Liver (tissue), 9 donors: ENCODE data around the gene TBCD. TPM values are rescaled to one million over a fixed set of nuclear protein-coding genes. Genes with fewer than 3 reads are reported as not detected.

Experiments used
- DNase-seq: peaks from one replicate; pipeline ENCODE4 v3.0.0-alpha.2; 2017; ENCODE audit warnings: low spot score
- H3K27ac ChIP-seq, 2 donors: one replicate each; pipeline ENCODE4 v1.7.0; 2013; ENCODE audit warnings: inconsistent platforms in 2 of 2, low read length in 2 of 2, control low read depth in 1 of 2, low read depth in 1 of 2, mild to moderate bottlenecking in 1 of 2
- H3K27me3 ChIP-seq, 4 donors: one replicate each; pipeline versions ENCODE4 v1.6.1 to v1.7.0; 2013; ENCODE audit warnings: low read length in 3 of 4, inconsistent platforms in 1 of 4, mild to moderate bottlenecking in 1 of 4, moderate library complexity in 1 of 4; ENCODE audit not compliant: control insufficient read depth in 4 of 4, insufficient read depth in 4 of 4
- H3K36me3 ChIP-seq, 4 donors: one replicate each; pipeline versions ENCODE4 v1.6.1 to v1.7.0; 2013; ENCODE audit warnings: low read length in 3 of 4, mild to moderate bottlenecking in 3 of 4, low read depth in 1 of 4, moderate library complexity in 1 of 4; ENCODE audit not compliant: control insufficient read depth in 4 of 4, insufficient read depth in 3 of 4
- H3K4me1 ChIP-seq, 4 donors: one replicate each; pipeline versions ENCODE4 v1.6.1 to v1.7.0; 2013; ENCODE audit warnings: low read length in 3 of 4, mild to moderate bottlenecking in 3 of 4, moderate library complexity in 1 of 4; ENCODE audit not compliant: control insufficient read depth in 4 of 4, insufficient read depth in 4 of 4
- H3K4me3 ChIP-seq, 3 donors: one replicate each; pipeline versions ENCODE4 v1.6.1 to v1.7.0; 2013; ENCODE audit warnings: low read length in 3 of 3, control low read depth in 1 of 3, low read depth in 1 of 3, mild to moderate bottlenecking in 1 of 3
- H3K9ac ChIP-seq, 2 donors: one replicate each; pipeline ENCODE4 v1.7.0; 2013; ENCODE audit warnings: low read length in 2 of 2, mild to moderate bottlenecking in 2 of 2, moderate library complexity in 2 of 2, control low read depth in 1 of 2, low read depth in 1 of 2
- H3K9me3 ChIP-seq, 4 donors: one replicate each; pipeline versions ENCODE4 v1.6.1 to v1.7.0; 2013; ENCODE audit warnings: low read length in 3 of 4; ENCODE audit not compliant: control insufficient read depth in 4 of 4
- FOXA1 ChIP-seq: IDR thresholded peaks from 2 replicates; pipeline ENCODE4 v1.6.1; 2016; ENCODE audit warnings: antibody characterized with exemption
- GABPA ChIP-seq, 2 donors: IDR thresholded peaks in 1 of 2; conservative IDR thresholded peaks in 1 of 2; 2 replicates each; pipeline ENCODE4 v1.6.1; 2016; ENCODE audit warnings: antibody characterized with exemption in 2 of 2, mild to moderate bottlenecking in 1 of 2, moderate library complexity in 1 of 2
- HNF4A ChIP-seq, 2 donors: conservative IDR thresholded peaks; 2 replicates each; pipeline ENCODE4 v1.6.1; 2016; ENCODE audit warnings: antibody characterized with exemption in 2 of 2, mild to moderate bottlenecking in 2 of 2
- JUND ChIP-seq, 2 donors: IDR thresholded peaks; 2 replicates each; pipeline ENCODE4 v1.6.1; 2016; ENCODE audit warnings: antibody characterized with exemption in 2 of 2
- NR2F2 ChIP-seq: IDR thresholded peaks from 2 replicates; pipeline ENCODE4 v1.6.1; 2016; ENCODE audit warnings: antibody characterized with exemption
- RAD21 ChIP-seq, 2 donors: IDR thresholded peaks; 2 replicates each; pipeline ENCODE4 v1.6.1; 2016; ENCODE audit warnings: antibody characterized with exemption in 2 of 2, mild to moderate bottlenecking in 2 of 2
- RXRA ChIP-seq, 2 donors: IDR thresholded peaks; 2 replicates each; pipeline ENCODE4 v1.6.1; 2017 to 2018; ENCODE audit warnings: antibody characterized with exemption in 2 of 2, mild to moderate bottlenecking in 1 of 2
- SP1 ChIP-seq: IDR thresholded peaks from 2 replicates; pipeline ENCODE4 v1.6.1; 2018; ENCODE audit warnings: antibody characterized with exemption, mild to moderate bottlenecking
- TAF1 ChIP-seq: conservative IDR thresholded peaks from 2 replicates; pipeline ENCODE4 v1.6.1; 2016; ENCODE audit warnings: antibody characterized with exemption, mild to moderate bottlenecking
- YY1 ChIP-seq: IDR thresholded peaks from 2 replicates; pipeline ENCODE4 v1.6.1; 2016; ENCODE audit warnings: antibody characterized with exemption, mild to moderate bottlenecking
- WGBS: extraction: QIAGEN DNeasy Blood & Tissue Kit; methylation state at CpG from one replicate; pipeline ENCODE4 v1.1.7; 2013; 5-methylcytosine and 5-hydroxymethylcytosine counted together
- polyA plus RNA-seq, 2 donors: library from polyadenylated mRNA; stranded (reverse) in 1 of 2; unstranded in 1 of 2; fragments of 200-250 nt in 1 of 2; fragments of >200 nt in 1 of 2; fragmentation: Nextera tagmentation in 1 of 2; extraction: Ambion mirVana in 1 of 2; gene quantifications; one replicate each; pipeline versions ENCODE4 v1.2.1 to v1.2.3, GENCODE V29; 2013 to 2015
- total RNA-seq, 2 donors: library from RNA; depleted of rRNA; stranded (reverse); fragments of >200 nt; gene quantifications; one replicate each; pipeline ENCODE4 v1.2.3, GENCODE V29; 2014
- TF ChIP-seq, protein P1 (sequence below): IDR thresholded peaks from 2 replicates; pipeline ENCODE4 v1.6.1; 2016; ENCODE audit warnings: antibody characterized with exemption
- TF ChIP-seq, protein P2 (sequence below): fragments of 150-350 bp; IDR thresholded peaks from 2 replicates; pipeline ENCODE4 v1.5.1; 2017; ENCODE audit warnings: improper control_type of control experiment, low read depth, low read length; ENCODE audit not compliant: missing input control
- TF ChIP-seq, protein P3 (sequence below): IDR thresholded peaks from 2 replicates; pipeline ENCODE4 v1.6.1; 2016; ENCODE audit warnings: antibody characterized with exemption
- TF ChIP-seq, protein P4 (sequence below): IDR thresholded peaks from 2 replicates; pipeline ENCODE4 v1.6.1; 2016; ENCODE audit warnings: antibody characterized with exemption, mild to moderate bottlenecking
- donor health status: healthy.
- donor health status: healthy.
- donor health status: healthy.
- donor health status: healthy.
- donor health status: healthy.

TBCD gene
- total and polyA plus RNA-seq, 4 donors, result 29.8 to 42.2 (median 33.0) TPM

DNA sequence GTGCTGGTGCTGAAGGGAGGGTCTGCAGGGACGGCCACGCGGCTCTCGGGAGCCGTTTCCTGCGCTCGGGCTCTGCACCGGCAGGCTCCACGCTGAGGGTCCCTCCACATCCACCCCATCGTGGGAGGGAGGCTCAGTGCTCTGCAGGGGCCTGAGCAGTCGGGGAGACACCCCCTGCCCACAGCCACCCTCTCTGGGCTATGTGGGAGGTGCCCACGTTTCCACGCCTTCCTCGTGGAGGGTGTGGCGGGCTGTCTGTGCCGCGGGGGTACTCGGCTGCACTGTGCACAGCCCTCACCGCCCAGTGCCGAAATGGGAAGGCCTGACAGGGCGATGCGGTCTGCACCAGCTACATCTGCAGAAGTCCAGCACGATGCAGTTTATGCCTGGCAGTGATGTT, 113.4 kb downstream of the TBCD start:
- no peak for DNase-seq
- Histone ChIP-seq H3K36me3 (peaks cover 0 to 2% (median 1%) of the 10 kb centered on the region in 4 donors), H3K9ac (no peak overlapping the region), H3K4me1 (peaks cover 0 to 4% (median 0%) of the 10 kb centered on the region in 4 donors), H3K27ac (no peak overlapping the region), H3K27me3 (no peaks in the 10 kb centered on the region), H3K4me3 (no peak overlapping the region), H3K9me3 (no peaks in the 10 kb centered on the region)
- TF ChIP-seq GABPA (IDR thresholded peaks at IDR 0.05 in 1 of 2, conservative IDR thresholded peaks at IDR 0.05 in 1 of 2) (no peak), RAD21 (IDR thresholded peaks at IDR 0.05) (no peak), NR2F2 (no peak), FOXA1 (no peak), YY1 (no peak), RXRA (IDR thresholded peaks at IDR 0.05) (no peak), JUND (IDR thresholded peaks at IDR 0.05) (no peak), TAF1 (no peak), SP1 (no peak), HNF4A (conservative IDR thresholded peaks at IDR 0.05) (no peak)
- TF ChIP-seq, protein P1, sequence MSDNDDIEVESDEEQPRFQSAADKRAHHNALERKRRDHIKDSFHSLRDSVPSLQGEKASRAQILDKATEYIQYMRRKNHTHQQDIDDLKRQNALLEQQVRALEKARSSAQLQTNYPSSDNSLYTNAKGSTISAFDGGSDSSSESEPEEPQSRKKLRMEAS, result no peak
- TF ChIP-seq, protein P2, sequence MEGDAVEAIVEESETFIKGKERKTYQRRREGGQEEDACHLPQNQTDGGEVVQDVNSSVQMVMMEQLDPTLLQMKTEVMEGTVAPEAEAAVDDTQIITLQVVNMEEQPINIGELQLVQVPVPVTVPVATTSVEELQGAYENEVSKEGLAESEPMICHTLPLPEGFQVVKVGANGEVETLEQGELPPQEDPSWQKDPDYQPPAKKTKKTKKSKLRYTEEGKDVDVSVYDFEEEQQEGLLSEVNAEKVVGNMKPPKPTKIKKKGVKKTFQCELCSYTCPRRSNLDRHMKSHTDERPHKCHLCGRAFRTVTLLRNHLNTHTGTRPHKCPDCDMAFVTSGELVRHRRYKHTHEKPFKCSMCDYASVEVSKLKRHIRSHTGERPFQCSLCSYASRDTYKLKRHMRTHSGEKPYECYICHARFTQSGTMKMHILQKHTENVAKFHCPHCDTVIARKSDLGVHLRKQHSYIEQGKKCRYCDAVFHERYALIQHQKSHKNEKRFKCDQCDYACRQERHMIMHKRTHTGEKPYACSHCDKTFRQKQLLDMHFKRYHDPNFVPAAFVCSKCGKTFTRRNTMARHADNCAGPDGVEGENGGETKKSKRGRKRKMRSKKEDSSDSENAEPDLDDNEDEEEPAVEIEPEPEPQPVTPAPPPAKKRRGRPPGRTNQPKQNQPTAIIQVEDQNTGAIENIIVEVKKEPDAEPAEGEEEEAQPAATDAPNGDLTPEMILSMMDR, result no peak
- WGBS, result 95% methylated on average over 23 of the region's 23 CpGs

DNA sequence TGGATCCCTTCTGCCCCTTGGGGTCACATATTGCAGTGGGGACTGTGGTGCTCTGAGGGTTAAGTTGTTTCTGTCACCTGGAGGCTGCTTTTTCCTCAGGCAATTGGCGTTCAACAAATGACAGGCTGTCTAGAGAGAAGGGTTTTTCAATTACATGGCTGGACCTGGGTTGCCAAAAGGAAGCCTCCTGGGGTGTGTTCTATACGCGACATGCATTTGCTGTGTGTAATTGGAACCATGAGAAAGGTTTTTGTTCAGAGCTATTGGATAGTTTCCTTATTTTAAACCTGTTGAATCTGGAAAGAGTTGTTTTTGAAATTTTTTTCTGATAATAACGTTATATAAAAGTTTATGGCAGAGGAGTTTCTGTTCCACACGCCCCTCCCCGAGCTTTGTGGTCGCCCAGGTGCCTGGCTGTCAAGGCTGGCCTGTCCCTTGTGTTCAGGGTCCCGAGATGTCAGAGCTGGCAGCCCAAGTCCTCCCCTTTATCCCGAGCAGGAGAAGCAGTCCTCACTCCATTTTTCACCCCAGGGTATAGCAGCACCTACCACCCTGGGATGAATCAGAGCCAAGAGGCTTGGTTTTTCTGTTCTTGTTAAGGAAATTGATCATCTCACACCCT, 114.0 kb downstream of the TBCD start:
- no peak for DNase-seq
- H3K27me3 ChIP-seq, result no peaks in the 10 kb centered on the region
- 84% methylated on average over 9 of the region's 9 CpGs for WGBS
- H3K9ac ChIP-seq, result no peak overlapping the region
- H3K36me3 ChIP-seq, result peaks cover 2 to 8% (median 6%) of the 10 kb centered on the region in 4 donors
- no peak overlapping the region for H3K27ac ChIP-seq
- H3K9me3 ChIP-seq, result no peaks in the 10 kb centered on the region
- TF ChIP-seq, protein P1, result no peak
- TF ChIP-seq, protein P3, sequence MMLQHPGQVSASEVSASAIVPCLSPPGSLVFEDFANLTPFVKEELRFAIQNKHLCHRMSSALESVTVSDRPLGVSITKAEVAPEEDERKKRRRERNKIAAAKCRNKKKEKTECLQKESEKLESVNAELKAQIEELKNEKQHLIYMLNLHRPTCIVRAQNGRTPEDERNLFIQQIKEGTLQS, result no peak
- TF ChIP-seq, protein P2, result no peak
- TF ChIP-seq RAD21 (IDR thresholded peaks at IDR 0.05), result no peak
- TF ChIP-seq FOXA1, result no peak
- TF ChIP-seq SP1, result no peak
- TF ChIP-seq, protein P4, sequence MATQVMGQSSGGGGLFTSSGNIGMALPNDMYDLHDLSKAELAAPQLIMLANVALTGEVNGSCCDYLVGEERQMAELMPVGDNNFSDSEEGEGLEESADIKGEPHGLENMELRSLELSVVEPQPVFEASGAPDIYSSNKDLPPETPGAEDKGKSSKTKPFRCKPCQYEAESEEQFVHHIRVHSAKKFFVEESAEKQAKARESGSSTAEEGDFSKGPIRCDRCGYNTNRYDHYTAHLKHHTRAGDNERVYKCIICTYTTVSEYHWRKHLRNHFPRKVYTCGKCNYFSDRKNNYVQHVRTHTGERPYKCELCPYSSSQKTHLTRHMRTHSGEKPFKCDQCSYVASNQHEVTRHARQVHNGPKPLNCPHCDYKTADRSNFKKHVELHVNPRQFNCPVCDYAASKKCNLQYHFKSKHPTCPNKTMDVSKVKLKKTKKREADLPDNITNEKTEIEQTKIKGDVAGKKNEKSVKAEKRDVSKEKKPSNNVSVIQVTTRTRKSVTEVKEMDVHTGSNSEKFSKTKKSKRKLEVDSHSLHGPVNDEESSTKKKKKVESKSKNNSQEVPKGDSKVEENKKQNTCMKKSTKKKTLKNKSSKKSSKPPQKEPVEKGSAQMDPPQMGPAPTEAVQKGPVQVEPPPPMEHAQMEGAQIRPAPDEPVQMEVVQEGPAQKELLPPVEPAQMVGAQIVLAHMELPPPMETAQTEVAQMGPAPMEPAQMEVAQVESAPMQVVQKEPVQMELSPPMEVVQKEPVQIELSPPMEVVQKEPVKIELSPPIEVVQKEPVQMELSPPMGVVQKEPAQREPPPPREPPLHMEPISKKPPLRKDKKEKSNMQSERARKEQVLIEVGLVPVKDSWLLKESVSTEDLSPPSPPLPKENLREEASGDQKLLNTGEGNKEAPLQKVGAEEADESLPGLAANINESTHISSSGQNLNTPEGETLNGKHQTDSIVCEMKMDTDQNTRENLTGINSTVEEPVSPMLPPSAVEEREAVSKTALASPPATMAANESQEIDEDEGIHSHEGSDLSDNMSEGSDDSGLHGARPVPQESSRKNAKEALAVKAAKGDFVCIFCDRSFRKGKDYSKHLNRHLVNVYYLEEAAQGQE, result no peak
- TF ChIP-seq GABPA (IDR thresholded peaks at IDR 0.05 in 1 of 2, conservative IDR thresholded peaks at IDR 0.05 in 1 of 2), result no peak
- no peak for TF ChIP-seq JUND (IDR thresholded peaks at IDR 0.05)
- H3K4me3 ChIP-seq, result no peak overlapping the region
- no peaks in the 10 kb centered on the region for H3K4me1 ChIP-seq
